ENCODE measurements around the gene SORCS3.

SORCS3 gene

GRCh38 chr10:104842704-104843103 lies 201.6 kb downstream of the SORCS3 start:
- no peak for DNase-seq (ENCODE audit: low read depth in 2 of 2)

DNA sequence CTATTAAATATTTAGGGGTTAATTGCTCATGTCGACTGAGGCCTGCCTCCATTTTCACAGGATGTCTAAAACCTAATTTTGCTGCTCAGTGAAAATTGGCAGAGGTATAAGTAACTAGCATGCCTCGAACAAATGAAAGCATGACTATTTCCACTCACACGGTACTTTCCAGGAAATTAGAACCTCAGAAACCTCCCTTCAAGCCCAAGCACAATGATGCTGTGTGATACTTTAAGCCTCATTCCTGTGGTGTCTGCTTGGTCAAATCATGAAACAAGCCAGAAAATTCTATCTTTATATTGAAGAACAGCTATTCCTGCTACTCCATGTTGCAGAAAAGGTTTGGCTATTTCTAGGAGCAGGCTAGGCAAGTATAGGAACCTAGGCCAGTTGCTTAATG lies 203.0 kb downstream of the SORCS3 start:
- no peak for DNase-seq (ENCODE audit: low read depth in 2 of 2)

DNA sequence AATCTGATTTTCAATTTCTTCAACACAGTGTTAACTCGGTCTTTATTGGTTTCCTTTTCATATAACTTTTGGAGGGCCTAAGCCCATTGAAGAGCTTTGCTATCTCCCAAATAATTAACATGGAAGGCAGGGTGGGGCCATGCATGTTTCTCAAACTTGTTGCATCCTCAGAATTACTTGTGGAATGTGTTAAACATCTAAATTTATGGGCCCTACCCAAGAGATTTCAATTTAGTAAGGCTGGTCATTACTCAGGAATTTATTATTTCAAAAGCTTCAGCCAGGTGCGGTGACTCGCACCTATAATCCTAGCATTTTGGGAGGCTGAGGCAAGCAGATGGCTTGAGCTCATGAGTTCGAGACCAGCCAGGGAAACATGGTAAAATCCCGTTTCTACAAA lies 208.9 kb downstream of the SORCS3 start:
- no peak for DNase-seq (ENCODE audit: low read depth in 2 of 2)

DNA sequence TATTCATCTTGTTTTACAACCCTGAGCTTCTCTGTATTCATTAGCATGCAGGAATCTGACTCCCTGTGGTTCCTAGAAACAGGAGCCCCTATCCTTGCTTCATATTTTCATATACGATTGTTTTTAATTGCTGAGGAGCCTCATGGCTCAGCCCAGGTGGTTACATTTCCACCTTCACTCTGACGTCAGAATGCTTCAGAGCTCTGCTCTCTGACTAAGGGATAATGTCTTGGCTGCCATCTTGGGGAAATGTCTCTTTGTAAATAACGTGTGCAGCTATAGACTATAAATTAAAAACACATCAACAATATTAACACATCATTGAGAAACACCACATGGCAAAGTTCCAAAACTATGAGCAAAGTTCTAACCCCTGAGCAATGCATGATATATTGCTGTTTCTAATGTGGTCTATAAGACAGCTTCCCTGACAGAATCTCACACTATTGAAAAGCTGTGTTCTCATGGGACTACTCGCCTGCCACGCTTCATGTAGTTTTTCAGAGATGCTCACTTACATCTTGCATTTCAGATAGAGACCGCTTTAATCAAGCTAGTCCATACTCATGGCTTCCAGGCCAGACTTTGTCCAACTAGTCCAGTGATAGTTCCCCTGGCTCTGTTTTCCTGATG lies 227.0 kb downstream of the SORCS3 start:
- no peak for DNase-seq (ENCODE audit: low read depth in 2 of 2)

DNA sequence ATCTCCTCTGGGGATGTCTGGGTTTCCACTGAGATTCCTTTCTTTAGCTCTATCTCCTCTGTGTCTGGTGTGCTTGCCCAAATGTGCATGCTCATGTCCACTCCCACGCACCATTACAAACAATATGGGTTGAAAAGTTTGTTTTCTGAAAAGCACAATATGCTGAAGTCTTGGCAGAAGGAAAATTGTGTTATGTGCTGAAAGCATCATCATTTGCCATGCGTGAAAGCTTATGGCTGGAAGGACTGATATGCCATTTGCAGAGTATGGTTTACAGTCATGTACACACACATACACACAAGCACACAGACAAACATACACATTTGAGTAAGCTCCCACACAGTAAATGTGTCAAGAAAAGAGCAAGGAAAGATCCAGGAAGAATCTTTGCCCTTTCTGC lies 231.6 kb downstream of the SORCS3 start:
- no peak for DNase-seq (ENCODE audit: low read depth in 2 of 2)

- no peak for DNase-seq (ENCODE audit: low read depth in 2 of 2)
Observed at GRCh38 chr10:104873161-104873560, 232.1 kb downstream of the SORCS3 start.

DNA sequence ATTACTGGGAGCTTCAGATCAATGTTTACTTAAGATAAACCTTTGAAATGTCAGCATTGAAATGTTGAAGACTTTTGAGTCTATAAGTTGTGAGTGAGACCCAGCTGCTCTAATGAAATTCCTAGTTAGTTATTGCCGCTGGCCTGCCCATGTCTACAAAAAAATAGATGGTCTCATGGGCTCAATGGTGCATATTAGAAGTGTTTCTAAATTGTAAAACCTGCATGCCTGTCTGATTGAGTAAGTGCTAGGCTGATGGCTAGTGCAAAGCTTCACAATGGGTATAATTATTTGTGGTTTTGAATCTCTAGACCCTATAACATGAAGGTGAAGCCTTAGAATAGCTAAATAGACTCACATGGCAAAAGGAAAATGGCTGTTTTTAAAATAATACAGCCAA lies 234.5 kb downstream of the SORCS3 start:
- DNase-seq (ENCODE audit: low read depth in 2 of 2) = no peak

DNA sequence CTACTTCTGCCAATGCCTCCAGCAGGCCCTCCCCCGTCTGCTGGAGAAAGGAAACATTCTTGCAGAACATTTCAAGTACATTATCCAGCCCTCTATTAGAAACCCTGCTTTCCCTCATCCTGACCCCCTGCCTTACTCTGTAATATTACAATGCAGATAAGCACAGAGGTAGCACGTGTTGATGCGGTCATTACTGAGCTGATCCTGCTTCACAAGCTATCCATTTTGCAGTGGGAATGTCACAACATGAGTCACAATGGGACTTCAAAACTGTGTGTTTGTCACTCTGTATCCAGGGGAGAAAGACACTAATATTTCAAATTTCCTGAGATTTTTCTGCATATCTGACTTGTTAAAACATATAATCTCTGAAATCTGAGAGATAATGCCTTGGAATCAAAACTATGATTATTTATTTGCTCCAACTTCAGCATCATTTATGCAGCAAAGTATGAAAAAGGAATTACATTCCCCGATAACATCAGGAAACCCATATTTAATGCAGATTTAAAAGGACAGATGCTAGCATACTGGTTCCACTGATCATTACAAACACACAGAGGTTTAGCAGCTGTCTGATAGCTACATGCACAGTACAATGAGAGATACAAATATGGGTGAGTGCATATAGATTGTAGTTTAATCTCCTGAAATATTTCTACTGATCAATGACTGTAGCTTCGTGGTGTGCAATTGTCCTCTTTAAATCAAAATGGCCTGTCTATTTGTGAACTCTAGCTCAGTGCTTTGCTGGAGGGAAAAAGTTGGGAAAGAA lies 239.7 kb downstream of the SORCS3 start:
- DNase-seq (ENCODE audit: low read depth in 2 of 2) = no peak

GRCh38 chr10:104881740-104882139 lies 240.7 kb downstream of the SORCS3 start:
- no peak for DNase-seq (ENCODE audit: low read depth in 2 of 2)

- no peak for DNase-seq (ENCODE audit: low read depth in 2 of 2)
Observed at GRCh38 chr10:104892879-104893617, 252.0 kb downstream of the SORCS3 start.

GRCh38 chr10:104893701-104894100 lies 252.6 kb downstream of the SORCS3 start:
- no peak for DNase-seq (ENCODE audit: low read depth in 2 of 2)

DNA sequence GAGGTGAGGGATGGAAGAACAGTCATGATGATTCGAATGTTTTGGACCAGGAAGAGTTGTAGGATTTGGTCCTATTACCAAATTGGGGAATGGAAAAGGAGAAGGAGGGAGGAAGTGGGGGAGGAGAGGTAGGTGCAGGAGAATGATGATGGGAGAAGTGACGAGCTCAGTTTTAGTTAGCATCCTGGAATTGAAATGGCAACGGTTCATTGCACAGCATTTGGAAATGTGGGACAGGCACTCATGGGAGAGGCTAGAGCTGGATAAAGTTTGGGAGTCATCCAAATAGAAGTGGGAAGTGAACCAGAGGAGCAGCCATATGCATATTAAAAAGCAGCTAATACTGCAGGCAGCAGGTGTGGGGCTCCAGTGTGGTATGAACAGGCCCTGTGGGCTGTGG lies 253.6 kb downstream of the SORCS3 start:
- DNase-seq (ENCODE audit: low read depth in 2 of 2) = no peak

DNA sequence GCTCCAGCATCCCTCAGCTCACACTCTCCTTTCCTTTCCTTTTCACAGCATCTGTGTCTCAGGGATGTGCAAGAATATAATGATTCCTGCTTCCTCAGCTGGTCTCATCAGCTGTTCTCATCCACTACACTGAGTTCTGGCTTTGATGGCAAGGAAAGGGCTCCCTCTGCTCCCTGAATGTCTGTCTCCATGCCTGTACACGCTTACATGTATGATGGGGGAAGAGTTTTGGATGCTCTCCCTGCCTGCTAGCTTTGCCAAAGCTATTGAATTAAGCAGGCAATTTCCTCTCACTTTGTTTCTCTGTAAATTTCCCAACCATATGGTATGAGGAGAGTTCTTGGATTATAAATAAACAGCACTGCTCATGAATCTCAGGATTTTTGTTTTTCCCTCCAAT lies 254.5 kb downstream of the SORCS3 start:
- no peak for DNase-seq (ENCODE audit: low read depth in 2 of 2)

DNA sequence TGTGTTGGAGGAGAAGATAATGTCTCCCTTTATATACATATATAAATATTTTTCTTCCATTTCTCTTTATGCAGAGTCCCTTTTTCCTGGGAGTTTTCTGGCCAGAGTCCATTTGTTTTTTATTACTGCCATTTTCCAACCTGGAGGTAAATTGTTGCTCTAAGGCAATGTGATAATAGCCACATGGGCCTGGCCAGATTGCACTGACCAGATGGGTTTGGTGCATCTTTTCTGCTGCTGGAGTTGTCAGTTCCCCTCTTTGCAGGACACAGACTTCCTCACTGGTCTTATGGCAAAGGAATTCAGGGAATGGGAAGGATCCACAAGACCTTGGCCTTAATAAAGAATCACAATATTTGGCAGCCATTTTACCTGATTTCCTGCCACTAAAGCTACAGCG lies 254.9 kb downstream of the SORCS3 start:
- no peak for DNase-seq (ENCODE audit: low read depth in 2 of 2)

- DNase-seq (ENCODE audit: low read depth in 2 of 2) = no peak
Observed at GRCh38 chr10:104897696-104898095, 256.6 kb downstream of the SORCS3 start.

DNA sequence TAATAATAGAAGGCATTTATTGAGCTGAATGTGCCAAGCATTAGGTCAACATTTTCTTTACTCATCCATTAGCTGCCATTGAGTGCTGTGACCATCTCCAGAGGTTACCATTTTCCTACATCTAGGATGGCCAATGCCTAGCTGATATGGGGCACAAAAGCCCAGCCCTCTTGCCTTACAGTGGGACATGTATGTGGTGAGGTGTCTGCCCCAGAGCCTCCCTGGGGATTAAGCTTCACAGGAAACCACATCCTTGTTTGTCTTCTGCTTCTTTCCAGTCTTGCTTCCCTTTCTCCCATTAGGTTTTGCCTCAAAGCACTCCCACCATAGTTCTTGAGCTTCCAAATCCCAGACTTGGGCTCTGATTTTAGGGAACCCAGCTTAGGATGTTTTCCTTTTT lies 258.7 kb downstream of the SORCS3 start:
- DNase-seq (ENCODE audit: low read depth in 2 of 2) = no peak

DNA sequence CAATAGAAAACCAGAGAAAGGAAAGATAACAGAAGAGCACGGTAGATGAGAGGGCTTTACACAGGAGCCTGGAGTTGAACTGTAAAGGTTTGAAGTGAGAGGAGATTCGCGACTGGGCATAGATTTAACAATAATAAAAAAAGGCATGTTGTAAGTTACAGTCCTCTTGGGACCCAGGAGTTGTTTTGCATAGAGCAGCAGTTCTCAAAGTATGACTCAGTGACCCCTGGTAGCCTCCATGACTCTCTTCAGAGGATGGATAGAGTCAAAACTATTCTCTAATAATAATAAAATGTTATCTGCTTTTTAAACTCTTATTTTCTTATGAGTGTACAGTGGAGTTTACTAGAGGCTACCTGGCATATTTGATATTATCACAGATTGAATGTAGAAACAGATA lies 262.3 kb downstream of the SORCS3 start:
- no peak for DNase-seq (ENCODE audit: low read depth in 2 of 2)

- no peak for DNase-seq (ENCODE audit: low read depth in 2 of 2)
Observed at GRCh38 chr10:104904753-104905323, 263.7 kb downstream of the SORCS3 start.

DNA sequence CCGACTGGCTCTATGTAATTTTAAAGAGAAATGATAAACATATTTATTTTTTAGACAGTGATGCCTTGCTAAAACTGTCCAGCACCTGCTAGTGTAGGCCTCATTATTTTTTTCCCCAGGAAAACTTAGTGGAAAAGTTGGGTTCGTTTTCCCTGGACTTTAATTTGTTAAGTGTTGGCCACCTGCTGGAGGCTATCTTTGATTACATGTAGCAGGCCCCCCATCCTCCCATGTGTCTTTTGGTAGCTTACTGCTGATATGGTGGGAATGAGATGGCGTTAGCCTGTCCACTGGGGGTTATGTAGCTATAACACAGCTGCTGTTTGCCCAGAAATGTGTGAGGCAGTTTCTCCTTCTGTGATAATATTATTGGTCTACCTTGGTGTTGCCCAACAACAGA lies 265.0 kb downstream of the SORCS3 start:
- DNase-seq (ENCODE audit: low read depth in 2 of 2) = no peak

- DNase-seq (ENCODE audit: low read depth in 2 of 2) = no peak
Observed at GRCh38 chr10:104907521-104907920, 266.4 kb downstream of the SORCS3 start.

DNA sequence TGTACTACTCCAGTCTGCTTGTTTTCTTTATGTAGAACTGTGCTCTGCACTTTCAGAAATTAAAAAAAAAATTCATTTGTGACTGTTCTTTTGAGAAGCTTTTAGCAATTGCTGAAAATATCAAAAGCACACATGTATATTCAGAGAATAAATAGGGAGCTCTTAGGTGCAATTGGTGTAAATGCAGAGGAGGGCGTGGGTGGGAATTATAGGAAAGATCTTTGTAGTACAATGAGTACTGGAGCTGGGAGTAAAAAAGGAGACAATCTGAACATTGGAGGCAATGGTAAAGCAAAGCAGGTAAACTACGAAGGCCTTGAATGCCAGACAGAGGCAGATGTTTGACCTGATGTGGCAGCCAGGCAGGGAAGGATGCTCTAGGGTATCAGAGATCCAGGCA lies 267.5 kb downstream of the SORCS3 start:
- no peak for DNase-seq (ENCODE audit: low read depth in 2 of 2)

DNA sequence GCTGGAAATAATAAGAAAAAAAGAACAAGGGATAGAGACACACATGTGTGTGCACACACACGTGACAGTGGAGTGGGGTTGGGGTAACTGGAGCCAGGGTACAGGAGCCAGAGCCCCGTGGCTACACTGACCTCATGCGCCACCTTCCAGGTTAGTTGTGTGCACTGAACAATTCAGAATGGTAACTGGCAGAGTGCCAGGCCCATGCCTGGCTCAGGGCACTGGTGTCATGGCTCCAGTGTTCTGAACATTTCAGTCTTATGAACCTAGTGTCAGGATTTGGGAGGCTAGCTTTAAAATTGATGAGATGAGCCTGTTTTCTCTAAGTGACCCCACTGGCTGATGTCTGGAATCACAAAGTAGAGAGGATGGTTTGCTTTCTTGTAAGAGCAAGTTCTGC lies 269.6 kb downstream of the SORCS3 start:
- DNase-seq (ENCODE audit: low read depth in 2 of 2) = no peak

- DNase-seq (ENCODE audit: low read depth in 2 of 2) = no peak
Observed at GRCh38 chr10:104913390-104913789, 272.3 kb downstream of the SORCS3 start.
